ENCODE data around the gene ASXL2.

Gene ASXL2

GRCh38 chr2:25684577-25685473, 193.5 kb downstream of the ASXL2 start:
- no peak for DNase-seq
